HUES6 (cell line): ENCODE results near the gene C1QTNF7.

Source experiments
- H3K27ac ChIP-seq: 2 replicates; pipeline ENCODE4 v1.7.0; 2013; ENCODE audit warnings: low read depth, mild to moderate bottlenecking, low read length, inconsistent platforms
- H3K27me3 ChIP-seq: 2 replicates; pipeline ENCODE4 v1.6.1; 2013; ENCODE audit warnings: low read length; ENCODE audit not compliant: control insufficient read depth, insufficient read depth
- H3K36me3 ChIP-seq: 2 replicates; pipeline ENCODE4 v1.6.1; 2013; ENCODE audit warnings: low read length; ENCODE audit not compliant: control insufficient read depth, insufficient read depth
- H3K4me1 ChIP-seq: 2 replicates; pipeline ENCODE4 v1.6.1; 2013; ENCODE audit warnings: low read length; ENCODE audit not compliant: control insufficient read depth, insufficient read depth
- H3K4me3 ChIP-seq: 2 replicates; pipeline ENCODE4 v1.5.1; 2013; ENCODE audit warnings: low read depth, low read length
- H3K9ac ChIP-seq: one replicate; pipeline ENCODE4 v1.6.1; 2013; ENCODE audit warnings: mild to moderate bottlenecking, low read length
- H3K9me3 ChIP-seq: 2 replicates; pipeline ENCODE4 v1.6.1; 2013; ENCODE audit warnings: low read depth, low read length; ENCODE audit not compliant: control insufficient read depth, insufficient read depth

C1QTNF7 gene

DNA sequence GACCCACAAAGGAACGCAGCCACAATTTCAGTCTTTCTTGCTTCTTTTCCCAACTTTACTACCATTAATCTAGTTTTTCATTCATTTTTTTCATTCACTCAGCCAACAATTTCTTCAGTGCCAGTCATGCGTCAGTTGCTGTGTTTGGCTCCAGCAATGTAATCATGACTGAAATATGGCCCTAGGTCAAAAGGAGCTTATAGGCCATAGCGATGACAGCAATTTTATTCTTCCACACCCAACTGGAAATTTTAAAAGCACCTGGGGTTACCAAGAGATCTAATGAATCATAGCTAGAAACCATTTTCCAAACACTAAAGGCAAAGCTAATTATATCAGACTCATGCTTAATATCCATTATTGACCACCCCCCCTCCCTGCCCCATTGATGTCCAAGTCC lies 29.8 kb upstream of the C1QTNF7 start:
- H3K9ac ChIP-seq = no peak overlapping the region
- H3K27me3 ChIP-seq = no peaks in the 10 kb centered on the region
- no peaks in the 10 kb centered on the region for H3K9me3 ChIP-seq
- H3K36me3 ChIP-seq = no peaks in the 10 kb centered on the region
- peaks cover 14% of the 10 kb centered on the region for H3K4me1 ChIP-seq
- no peak overlapping the region for H3K4me3 ChIP-seq
- H3K27ac ChIP-seq = no peak overlapping the region

DNA sequence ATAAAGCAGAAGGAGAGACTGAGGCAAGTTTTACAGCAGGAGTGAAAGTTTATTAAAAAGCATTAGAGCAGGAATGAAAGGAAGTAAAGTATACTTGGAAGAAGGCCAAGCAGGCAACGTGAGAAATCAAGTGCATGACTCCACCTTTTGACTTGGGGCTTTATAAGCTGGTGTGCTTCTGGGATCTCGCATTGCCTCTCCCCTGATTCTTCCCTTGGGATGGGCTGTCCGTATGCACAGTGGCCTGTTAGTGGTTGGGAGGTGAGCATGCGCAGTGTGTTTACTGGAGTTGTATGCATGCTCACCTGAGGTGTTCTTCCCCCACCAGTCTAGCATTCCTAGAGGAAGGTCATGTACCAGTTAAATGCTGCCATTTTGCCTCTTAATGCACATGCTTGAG lies 29.1 kb upstream of the C1QTNF7 start:
- Histone ChIP-seq H3K27me3 (no peaks in the 10 kb centered on the region), H3K9me3 (no peaks in the 10 kb centered on the region), H3K4me1 (peaks cover 14% of the 10 kb centered on the region), H3K36me3 (no peaks in the 10 kb centered on the region), H3K27ac (no peak overlapping the region), H3K9ac (no peak overlapping the region), H3K4me3 (no peak overlapping the region)

DNA sequence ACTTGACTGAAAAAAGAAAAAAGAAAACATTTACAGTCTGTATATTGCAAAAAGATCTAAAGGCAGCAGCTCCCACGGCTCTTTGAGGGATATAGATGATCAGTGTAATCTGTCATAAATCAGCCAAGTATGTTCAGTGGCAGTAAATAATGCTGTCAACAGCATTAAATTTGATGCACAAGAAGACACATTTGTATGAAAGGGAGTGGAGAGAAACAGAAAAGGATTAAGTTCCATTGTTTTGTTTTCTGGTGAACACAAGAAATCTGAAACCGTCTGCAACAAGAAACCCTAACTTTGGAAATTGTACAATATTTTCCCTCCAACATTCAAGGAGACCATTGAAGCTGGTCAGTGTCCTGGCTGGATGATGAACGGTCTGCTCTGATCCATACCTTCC lies 27.6 kb upstream of the C1QTNF7 start:
- no peak overlapping the region for H3K27ac ChIP-seq
- no peak overlapping the region for H3K4me3 ChIP-seq
- no peaks in the 10 kb centered on the region for H3K27me3 ChIP-seq
- no peaks in the 10 kb centered on the region for H3K36me3 ChIP-seq
- peaks cover 14% of the 10 kb centered on the region for H3K4me1 ChIP-seq
- no peaks in the 10 kb centered on the region for H3K9me3 ChIP-seq
- H3K9ac ChIP-seq = no peak overlapping the region

DNA sequence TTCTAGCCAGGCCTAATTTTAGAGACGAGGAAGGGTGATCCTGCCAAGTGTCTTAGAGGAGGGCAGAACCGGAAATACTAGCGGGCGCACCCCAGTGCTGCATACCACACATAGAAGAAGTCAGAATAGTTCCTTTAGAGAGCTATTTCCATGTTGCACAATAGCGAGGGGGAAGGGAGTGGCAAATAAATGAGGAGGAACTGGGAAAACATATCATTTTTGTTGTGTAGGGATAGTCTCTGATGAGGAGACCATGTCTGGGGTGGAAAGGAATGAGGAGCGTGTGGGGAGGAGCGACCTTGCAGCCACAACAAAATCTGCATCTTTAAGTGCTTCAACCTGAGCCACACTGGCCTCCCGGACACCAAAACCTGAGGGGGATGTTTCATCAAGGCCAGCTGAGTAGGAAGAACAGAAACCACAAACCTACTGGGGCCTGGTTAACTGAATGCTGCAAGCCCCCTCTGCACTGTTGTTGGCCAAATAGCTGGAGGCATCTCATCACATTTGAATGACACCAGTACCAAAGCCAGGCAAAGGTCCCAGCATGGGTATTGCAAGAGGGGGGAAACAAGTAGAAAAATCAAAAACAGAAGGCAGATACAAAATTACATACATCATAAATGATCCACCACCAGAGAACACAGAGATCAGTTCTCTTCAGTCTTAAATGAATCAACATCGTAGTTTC lies 26.7 kb upstream of the C1QTNF7 start:
- H3K36me3 ChIP-seq = no peaks in the 10 kb centered on the region
- peaks cover 11% of the 10 kb centered on the region for H3K4me1 ChIP-seq
- no peaks in the 10 kb centered on the region for H3K27me3 ChIP-seq
- H3K27ac ChIP-seq = no peak overlapping the region
- H3K9ac ChIP-seq = no peak overlapping the region
- no peaks in the 10 kb centered on the region for H3K9me3 ChIP-seq
- H3K4me3 ChIP-seq = no peak overlapping the region

DNA sequence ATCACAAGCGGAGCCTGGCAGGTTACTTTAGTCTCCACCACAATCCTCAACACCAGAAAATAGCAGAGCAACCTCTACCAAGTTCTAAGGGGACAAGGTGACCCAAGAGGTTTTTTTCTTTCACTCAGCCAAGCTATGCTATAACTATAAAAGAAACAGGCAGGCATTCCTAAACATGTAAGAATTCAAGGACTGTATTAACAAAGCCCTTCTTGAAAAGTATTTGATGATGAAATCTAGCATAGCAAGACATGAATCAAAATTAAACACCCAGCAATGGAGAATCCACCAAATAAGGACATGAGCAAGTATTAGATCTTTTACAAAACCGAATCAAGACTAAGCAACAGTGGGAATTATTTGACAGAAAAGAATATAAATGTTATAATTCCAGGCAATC lies 25.7 kb upstream of the C1QTNF7 start:
- H3K27ac ChIP-seq = no peak overlapping the region; the same call in 1 of the 2 replicates
- no peaks in the 10 kb centered on the region for H3K9me3 ChIP-seq
- H3K27me3 ChIP-seq = no peaks in the 10 kb centered on the region
- H3K36me3 ChIP-seq = no peaks in the 10 kb centered on the region
- H3K9ac ChIP-seq = no peak overlapping the region
- peaks cover 11% of the 10 kb centered on the region for H3K4me1 ChIP-seq
- H3K4me3 ChIP-seq = no peak overlapping the region

DNA sequence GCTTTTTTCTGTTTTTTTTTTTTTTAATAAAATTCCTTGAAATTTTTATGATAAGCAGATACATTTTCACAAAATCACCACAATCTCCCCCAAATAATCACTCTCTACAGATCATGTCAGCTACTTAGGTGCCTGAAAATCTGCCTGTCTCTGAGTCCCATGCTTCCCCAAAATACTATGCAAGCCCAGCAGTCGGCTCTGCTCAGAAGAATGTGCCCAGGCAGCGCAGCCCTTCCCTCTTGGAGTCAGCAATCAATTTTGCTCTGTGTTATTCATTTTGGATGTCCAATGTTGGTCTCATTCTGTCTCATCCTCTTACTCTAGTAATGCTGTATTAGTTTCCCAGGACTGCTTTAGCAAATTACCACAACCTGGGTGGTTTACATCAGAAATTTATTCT lies 24.9 kb upstream of the C1QTNF7 start:
- no peaks in the 10 kb centered on the region for H3K27me3 ChIP-seq
- H3K4me1 ChIP-seq = peaks cover 11% of the 10 kb centered on the region
- H3K9ac ChIP-seq = no peak overlapping the region
- no peak overlapping the region for H3K27ac ChIP-seq
- H3K9me3 ChIP-seq = no peaks in the 10 kb centered on the region
- H3K4me3 ChIP-seq = no peak overlapping the region
- H3K36me3 ChIP-seq = no peaks in the 10 kb centered on the region

DNA sequence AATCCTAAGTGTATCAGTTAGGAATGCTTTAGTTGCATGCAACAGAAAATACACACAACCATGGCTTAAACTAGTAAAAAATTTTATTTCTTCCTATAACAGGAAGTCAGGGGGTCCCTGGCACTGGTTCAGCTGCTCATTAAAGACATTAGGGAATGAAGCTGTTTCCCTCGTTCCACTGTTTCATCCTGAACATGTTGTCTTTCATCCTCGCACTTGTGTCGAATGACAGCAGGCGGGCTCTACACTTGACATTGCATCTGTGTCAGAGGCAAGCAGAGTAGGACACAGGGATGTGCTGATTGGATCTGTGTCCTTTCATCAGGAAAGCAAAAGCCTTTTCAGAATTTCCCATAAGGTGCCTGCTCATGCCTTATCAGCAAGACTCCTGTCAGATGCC lies 22.8 kb upstream of the C1QTNF7 start:
- Histone ChIP-seq H3K36me3 (no peaks in the 10 kb centered on the region), H3K9ac (no peak overlapping the region), H3K4me3 (no peak overlapping the region), H3K27me3 (no peaks in the 10 kb centered on the region), H3K9me3 (no peaks in the 10 kb centered on the region), H3K4me1 (peaks cover 11% of the 10 kb centered on the region), H3K27ac (no peak overlapping the region)

DNA sequence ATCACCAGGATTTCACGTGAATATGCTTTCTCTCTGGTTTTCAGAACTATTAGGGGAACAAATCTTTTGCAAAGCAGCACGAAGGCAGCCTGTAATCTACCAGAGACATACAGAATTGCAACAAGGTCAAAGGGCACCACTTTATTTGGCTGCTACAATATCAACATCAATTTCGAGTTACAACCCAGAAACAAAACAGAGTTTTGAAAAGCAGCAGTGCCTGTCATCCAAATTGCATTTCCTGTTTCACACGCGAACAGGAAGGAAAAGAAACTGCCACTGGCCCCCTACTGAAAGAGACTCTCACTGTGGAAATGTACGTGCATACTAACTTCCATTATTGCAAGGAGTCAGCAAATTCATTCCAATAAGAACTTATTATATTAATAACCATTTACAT lies 17.1 kb upstream of the C1QTNF7 start:
- H3K9me3 ChIP-seq = no peaks in the 10 kb centered on the region
- no peak overlapping the region for H3K9ac ChIP-seq
- no peak overlapping the region for H3K4me3 ChIP-seq
- no peaks in the 10 kb centered on the region for H3K36me3 ChIP-seq
- H3K27ac ChIP-seq = no peak overlapping the region
- H3K27me3 ChIP-seq = no peaks in the 10 kb centered on the region
- peaks cover 5% of the 10 kb centered on the region; the same call in 1 of the 2 replicates for H3K4me1 ChIP-seq

DNA sequence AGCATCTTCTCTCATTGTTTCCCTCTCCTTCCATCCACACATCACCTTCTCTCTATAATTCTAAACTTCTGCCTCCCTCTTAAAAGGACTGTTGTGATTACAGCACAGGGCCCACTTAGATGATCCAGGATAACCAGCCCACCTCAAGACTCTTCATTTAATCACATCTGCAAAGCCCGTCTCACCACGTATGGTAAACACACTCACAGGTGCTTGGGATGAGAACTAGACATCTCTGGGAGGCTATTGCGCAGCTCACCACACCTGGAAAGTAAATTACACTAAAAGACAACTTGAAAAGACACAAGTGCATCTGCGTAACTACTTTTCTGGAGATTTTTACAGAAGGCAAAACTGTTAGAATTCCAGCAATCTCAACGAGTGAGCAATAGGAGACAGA lies 15.4 kb upstream of the C1QTNF7 start:
- Histone ChIP-seq H3K27ac (no peak overlapping the region), H3K9ac (no peak overlapping the region), H3K36me3 (no peaks in the 10 kb centered on the region), H3K4me3 (no peak overlapping the region), H3K27me3 (no peaks in the 10 kb centered on the region), H3K4me1 (peaks cover 5% of the 10 kb centered on the region; the same call in 1 of the 2 replicates), H3K9me3 (no peaks in the 10 kb centered on the region)

DNA sequence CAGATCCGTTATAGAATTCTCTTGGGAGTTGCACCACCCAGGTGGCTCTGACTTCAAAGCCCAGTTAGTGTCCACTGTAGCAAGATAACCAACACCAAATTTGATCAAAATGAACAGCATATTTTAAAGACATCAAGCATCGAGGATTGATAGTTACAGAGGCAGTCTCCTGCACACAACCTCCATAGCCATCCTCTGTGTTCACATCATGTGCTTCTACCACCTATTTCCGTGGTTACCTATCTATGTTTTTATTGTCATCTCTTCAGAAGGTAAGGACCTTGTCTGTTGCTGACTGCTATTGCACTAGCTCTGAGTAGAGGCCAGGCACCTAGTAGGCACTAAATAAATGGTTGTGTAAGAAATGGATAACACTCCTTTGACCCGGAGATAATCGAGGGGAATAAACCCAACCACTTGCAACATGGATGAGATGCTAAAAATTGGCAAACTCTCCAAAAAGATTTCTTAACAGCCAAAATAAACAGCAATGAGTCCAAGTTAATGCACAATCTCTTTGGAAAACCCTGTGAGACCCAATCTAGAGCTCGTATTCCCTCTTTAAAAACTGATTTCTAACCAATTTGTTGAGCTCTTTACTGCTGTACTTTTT lies 14.7 kb upstream of the C1QTNF7 start:
- no peaks in the 10 kb centered on the region for H3K9me3 ChIP-seq
- H3K9ac ChIP-seq = no peak overlapping the region
- peaks cover 5% of the 10 kb centered on the region; the same call in 1 of the 2 replicates for H3K4me1 ChIP-seq
- no peak overlapping the region for H3K27ac ChIP-seq
- H3K36me3 ChIP-seq = no peaks in the 10 kb centered on the region
- no peaks in the 10 kb centered on the region for H3K27me3 ChIP-seq
- no peak overlapping the region for H3K4me3 ChIP-seq

DNA sequence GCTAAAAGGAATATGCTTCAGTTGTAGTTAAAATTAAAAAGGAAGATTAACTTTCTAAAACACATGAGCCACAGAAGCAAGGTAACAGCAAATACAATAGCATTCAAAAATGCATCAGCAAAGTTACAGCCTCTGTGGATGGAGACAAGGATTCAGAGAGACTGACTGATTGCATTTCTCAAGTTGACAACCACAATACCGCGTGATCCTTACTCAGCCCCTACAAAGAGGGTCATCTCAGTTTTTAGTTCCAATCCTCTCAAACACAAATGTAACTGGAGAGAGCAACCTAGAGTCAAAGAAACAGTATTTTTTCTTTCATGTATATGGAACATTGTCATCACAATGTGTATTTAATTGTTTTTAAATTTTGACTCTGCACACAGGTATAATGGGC lies 14.2 kb upstream of the C1QTNF7 start:
- Histone ChIP-seq H3K27ac (no peak overlapping the region), H3K4me1 (peaks cover 5% of the 10 kb centered on the region; the same call in 1 of the 2 replicates), H3K36me3 (no peaks in the 10 kb centered on the region), H3K9ac (no peak overlapping the region), H3K27me3 (no peaks in the 10 kb centered on the region), H3K9me3 (no peaks in the 10 kb centered on the region), H3K4me3 (no peak overlapping the region)
